Measurements from ENCODE around the gene DOCK11.

GRCh38 chrX:118734909-118735308 lies 239.3 kb downstream of the DOCK11 start:
- TF ChIP-seq CTCF (IDR thresholded peaks at IDR 0.05; ENCODE audit: extremely low read depth in 1 of 2, insufficient read depth in 1 of 2, low read depth in 1 of 2, low read length in 2 of 2) (no peak), EZH2 (IDR thresholded peaks at IDR 0.05; ENCODE audit: borderline replicate concordance, low read depth, low read length, severe bottlenecking) (no peak), POLR2A (IDR thresholded peaks at IDR 0.05; ENCODE audit: low read depth, low read length) (no peak), MYC (IDR thresholded peaks at IDR 0.05; ENCODE audit: low read depth, low read length) (no peak), POLR2AphosphoS5 (IDR thresholded peaks at IDR 0.05; ENCODE audit: insufficient read depth, low read depth, low read length) (no peak)
